ENCODE measurements around the gene FBLN2. TPM values are rescaled to one million over a fixed set of nuclear protein-coding genes. Genes with fewer than 3 reads are reported as not detected.

Gene FBLN2
- total and polyA plus RNA-seq, 4 donors: 4.3 to 43.4 (median 21.1) TPM

GRCh38 chr3:13545952-13546454, 2.9 kb upstream of the FBLN2 start:
- ATAC-seq (ENCODE audit: insufficient read depth, low FRiP score): no peak
- no peaks in the 10 kb centered on the region for H3K36me3 ChIP-seq (ENCODE audit: control insufficient read depth in 4 of 4, insufficient read depth in 4 of 4, low read length in 4 of 4)
- H3K4me1 ChIP-seq (ENCODE audit: control insufficient read depth in 5 of 5, insufficient read depth in 5 of 5, low read length in 5 of 5): peaks cover 0 to 46% (median 7%) of the 10 kb centered on the region in 5 donors
- no peak for TF ChIP-seq CTCF (IDR thresholded peaks at IDR 0.05; ENCODE audit: control extremely low read depth, extremely low read depth)
- no peak overlapping the region for H3K9ac ChIP-seq (ENCODE audit: insufficient read depth in 1 of 2, low read length in 2 of 2)
- peaks cover 0 to 3% (median 0%) of the 10 kb centered on the region in 3 donors for H3K27me3 ChIP-seq (ENCODE audit: control insufficient read depth in 3 of 3, insufficient read depth in 3 of 3, low read length in 2 of 3)
- DNase-seq: no peak
- 82 to 91% methylated on average over 9 of the region's 9 CpGs for WGBS, 2 donors
- H3K4me3 ChIP-seq: no peak overlapping the region
- no peaks in the 10 kb centered on the region for H3K9me3 ChIP-seq (ENCODE audit: control insufficient read depth in 4 of 4, insufficient read depth in 3 of 4, low read length in 3 of 4)
- peak overlapping the region in 1 of 2 donors; percentile 9 for H3K27ac ChIP-seq (ENCODE audit: low read depth in 1 of 2, low read length in 1 of 2)

- ATAC-seq (ENCODE audit: insufficient read depth, low FRiP score) (no peak), DNase-seq (peak; percentile 70 to 81 (median 80))
- peak overlapping the region; percentile 4 to 49 for H3K27ac ChIP-seq (ENCODE audit: low read depth in 1 of 2, low read length in 1 of 2)
- H3K9ac ChIP-seq (ENCODE audit: insufficient read depth in 1 of 2, low read length in 2 of 2): peak overlapping the region in 1 of 2 donors; percentile 28
- peaks cover 0 to 3% (median 0%) of the 10 kb centered on the region in 3 donors for H3K27me3 ChIP-seq (ENCODE audit: control insufficient read depth in 3 of 3, insufficient read depth in 3 of 3, low read length in 2 of 3)
- 67 to 79% methylated on average over 9 of the region's 9 CpGs for WGBS, 2 donors
- no peaks in the 10 kb centered on the region for H3K36me3 ChIP-seq (ENCODE audit: control insufficient read depth in 4 of 4, insufficient read depth in 4 of 4, low read length in 4 of 4)
- H3K9me3 ChIP-seq (ENCODE audit: control insufficient read depth in 4 of 4, insufficient read depth in 3 of 4, low read length in 3 of 4): no peaks in the 10 kb centered on the region
- TF ChIP-seq CTCF (IDR thresholded peaks at IDR 0.05; ENCODE audit: control extremely low read depth, extremely low read depth): no peak
- H3K4me1 ChIP-seq (ENCODE audit: control insufficient read depth in 5 of 5, insufficient read depth in 5 of 5, low read length in 5 of 5): peaks cover 0 to 48% (median 9%) of the 10 kb centered on the region in 5 donors
- H3K4me3 ChIP-seq: no peak overlapping the region
Observed at GRCh38 chr3:13546667-13547171, 2.2 kb upstream of the FBLN2 start.

GRCh38 chr3:13547591-13548371, 1.1 kb upstream of the FBLN2 start:
- Histone ChIP-seq H3K4me1 (ENCODE audit: control insufficient read depth in 5 of 5, insufficient read depth in 5 of 5, low read length in 5 of 5) (peaks cover 0 to 48% (median 9%) of the 10 kb centered on the region in 5 donors), H3K27ac (ENCODE audit: low read depth in 1 of 2, low read length in 1 of 2) (no peak overlapping the region), H3K27me3 (ENCODE audit: control insufficient read depth in 3 of 3, insufficient read depth in 3 of 3, low read length in 2 of 3) (peaks cover 0 to 3% (median 0%) of the 10 kb centered on the region in 3 donors), H3K9me3 (ENCODE audit: control insufficient read depth in 4 of 4, insufficient read depth in 3 of 4, low read length in 3 of 4) (no peaks in the 10 kb centered on the region), H3K4me3 (no peak overlapping the region), H3K9ac (ENCODE audit: insufficient read depth in 1 of 2, low read length in 2 of 2) (no peak overlapping the region), H3K36me3 (ENCODE audit: control insufficient read depth in 4 of 4, insufficient read depth in 4 of 4, low read length in 4 of 4) (no peaks in the 10 kb centered on the region)
- TF ChIP-seq CTCF (IDR thresholded peaks at IDR 0.05; ENCODE audit: control extremely low read depth, extremely low read depth): no peak
- DNase-seq: no peak
- ATAC-seq (ENCODE audit: insufficient read depth, low FRiP score): no peak
- WGBS, 2 donors: 86 to 91% methylated on average over 10 of the region's 10 CpGs

Data from lung (tissue), 12 donors.